ENCODE measurements around the gene OSBPL7.

OSBPL7 gene

GRCh38 chr17:47821424-47822391, at the start of gene OSBPL7:
Gene OSBPL7 (minus strand): TSS chr17:47821794. CDS start chr17:47820278, 1,516 bp downstream.
- DNase-seq (ENCODE audit: low spot score), result peak; percentile 31

- no peak for DNase-seq (ENCODE audit: low spot score)
These were observed 49.5 kb upstream of the OSBPL7 start for GRCh38 chr17:47871048-47871447.

GRCh38 chr17:47870056-47870455, 48.5 kb upstream of the OSBPL7 start:
- DNase-seq (ENCODE audit: low spot score), result no peak

- DNase-seq (ENCODE audit: low spot score), result no peak
These were observed 47.5 kb upstream of the OSBPL7 start for GRCh38 chr17:47869114-47869513.

- DNase-seq (ENCODE audit: low spot score), result no peak
These were observed 46.4 kb upstream of the OSBPL7 start for GRCh38 chr17:47867813-47868533.

- DNase-seq (ENCODE audit: low spot score), result no peak
These were observed 45.3 kb upstream of the OSBPL7 start for GRCh38 chr17:47866941-47867340.

GRCh38 chr17:47864791-47865216, 43.2 kb upstream of the OSBPL7 start:
- no peak for DNase-seq (ENCODE audit: low spot score)

GRCh38 chr17:47862621-47863440, 41.2 kb upstream of the OSBPL7 start:
- no peak for DNase-seq (ENCODE audit: low spot score)

DNA sequence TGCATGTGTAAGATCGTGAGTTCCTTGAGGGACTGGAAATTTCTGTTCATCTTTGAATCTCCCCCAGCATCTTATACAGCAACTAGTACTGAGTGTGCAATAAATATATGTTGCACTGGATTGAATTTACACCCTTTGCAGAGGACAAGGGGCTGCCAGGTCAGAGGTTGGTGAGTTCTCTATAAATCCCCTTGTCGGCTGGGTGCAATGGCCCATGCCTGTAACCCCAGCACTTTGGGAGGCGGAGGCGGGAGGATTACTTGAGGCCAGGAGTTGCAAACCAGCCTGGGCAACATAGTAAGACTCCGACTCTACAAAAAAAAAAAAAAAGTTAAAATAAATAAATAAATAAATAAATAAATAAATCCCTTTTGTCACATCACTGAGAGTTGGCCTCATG, 38.8 kb upstream of the OSBPL7 start:
- no peak for DNase-seq (ENCODE audit: low spot score)

DNA sequence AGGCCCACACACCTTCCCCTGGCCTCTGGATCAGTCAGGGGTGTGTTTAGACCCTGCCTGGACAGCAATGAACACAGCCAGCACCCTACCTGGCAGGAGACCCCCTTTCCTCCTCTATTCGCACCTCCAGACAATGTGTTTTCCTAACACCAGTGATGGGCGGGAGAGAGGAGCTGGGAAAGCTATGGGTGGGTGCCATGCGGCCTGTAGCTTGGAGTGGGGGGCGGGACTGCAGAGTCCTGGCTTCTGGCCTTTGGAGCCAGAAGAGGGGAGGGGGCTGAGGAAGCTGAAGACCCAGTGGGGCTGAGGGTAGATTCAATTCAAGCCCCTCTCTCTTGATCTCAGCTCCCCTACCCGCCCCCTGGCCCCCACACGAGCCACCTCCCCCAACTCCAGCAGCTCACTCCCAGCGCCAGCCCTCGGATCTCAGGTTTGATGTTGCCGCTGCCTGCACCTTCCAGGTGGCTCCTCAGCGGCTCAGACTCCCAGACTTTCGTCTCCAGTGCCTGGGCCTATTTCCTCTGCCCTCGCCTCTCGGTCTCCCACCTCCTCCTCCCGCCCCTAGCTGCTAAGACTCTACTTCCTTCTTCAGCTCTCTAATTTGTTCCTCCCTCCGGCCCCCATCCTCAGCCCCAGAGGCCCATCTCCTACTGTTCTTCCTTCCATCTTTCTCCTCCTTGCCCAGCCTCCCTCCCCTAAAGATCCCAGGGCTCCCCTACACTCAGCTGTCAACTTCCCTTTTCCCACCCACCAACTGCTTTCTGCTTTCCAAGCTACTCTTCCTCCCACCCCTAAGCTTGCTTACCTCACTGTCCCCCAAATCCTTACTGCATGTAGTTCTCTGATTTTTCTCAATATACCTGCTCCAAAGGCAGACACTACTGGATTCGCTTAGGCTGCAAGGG, 36.2 kb upstream of the OSBPL7 start:
- no peak for DNase-seq (ENCODE audit: low spot score)

GRCh38 chr17:47856830-47857229, 35.2 kb upstream of the OSBPL7 start:
- no peak for DNase-seq (ENCODE audit: low spot score)

- DNase-seq (ENCODE audit: low spot score), result no peak
These were observed 34.1 kb upstream of the OSBPL7 start for GRCh38 chr17:47855737-47856136.

DNA sequence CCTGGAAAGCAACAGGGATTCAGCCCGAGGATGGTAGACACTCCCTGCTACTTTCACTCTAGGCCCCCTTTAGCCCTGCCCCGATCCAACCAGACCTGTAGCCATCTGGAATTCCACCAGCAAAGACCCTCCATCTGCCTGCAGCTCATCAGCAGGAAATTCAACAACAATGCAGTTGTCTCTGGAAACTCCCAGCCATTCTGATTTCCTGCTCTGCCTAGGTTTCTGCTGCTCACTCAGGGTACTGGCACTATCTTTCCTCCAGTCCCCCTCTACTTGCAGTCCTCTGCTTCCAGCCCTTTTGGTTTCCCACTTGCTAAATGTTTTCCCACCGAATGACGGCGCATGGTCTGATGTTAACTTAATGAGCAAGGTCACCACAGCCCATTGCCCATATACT, 32.0 kb upstream of the OSBPL7 start:
- no peak for DNase-seq (ENCODE audit: low spot score)

- DNase-seq (ENCODE audit: low spot score), result no peak
These were observed 30.7 kb upstream of the OSBPL7 start for GRCh38 chr17:47852113-47852949.

GRCh38 chr17:47851764-47852112, 30.1 kb upstream of the OSBPL7 start:
- DNase-seq (ENCODE audit: low spot score), result no peak

DNA sequence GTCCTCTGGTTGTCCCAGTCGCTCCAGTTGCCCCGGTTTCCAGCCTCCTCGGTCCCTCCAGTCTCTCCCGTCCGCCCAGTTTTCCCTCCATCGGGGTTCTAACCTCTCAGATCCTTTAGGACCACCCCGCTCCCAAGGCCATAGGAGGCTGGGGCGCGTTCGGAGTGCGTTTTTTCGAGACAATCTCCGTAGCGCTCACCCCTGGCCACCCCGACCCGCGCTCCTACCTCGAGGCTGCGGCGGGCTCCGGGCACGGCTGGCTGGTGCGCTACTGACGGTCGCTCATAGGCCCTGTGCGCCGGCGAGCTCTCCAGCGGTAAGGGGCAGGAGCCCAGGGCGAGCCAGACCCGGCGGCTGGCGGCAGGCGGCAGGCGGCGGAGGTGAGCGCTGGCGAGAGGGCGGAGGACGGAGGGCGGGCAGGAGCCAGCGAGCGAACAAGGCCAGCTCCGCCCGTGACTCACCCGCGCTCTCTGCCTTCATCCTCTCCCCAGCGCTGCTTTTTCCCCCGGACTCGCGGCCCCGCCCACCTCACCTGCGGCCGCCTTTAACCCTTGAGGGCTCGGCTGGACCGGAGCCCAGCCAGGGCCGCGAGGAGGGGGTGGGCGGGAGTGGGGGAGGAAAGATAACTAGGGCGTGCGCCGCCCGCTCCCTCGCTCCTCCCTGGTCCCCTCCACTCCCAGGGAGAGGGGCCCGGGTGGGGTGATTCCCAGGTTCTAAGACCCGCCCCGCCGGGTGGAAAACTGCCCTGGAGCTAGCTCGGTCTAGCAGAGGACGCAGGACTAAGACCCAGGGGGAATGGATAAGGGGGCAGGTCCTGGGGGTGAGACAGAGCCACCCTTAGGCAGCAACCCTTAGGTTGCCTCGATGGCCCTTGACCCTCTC, 29.3 kb upstream of the OSBPL7 start, which contains the start of gene SP6:
TSS of gene SP6 (minus strand) at position 472 of the 882 bp plus-strand sequence. CDS start 2,734 bp downstream, outside the sequence.
- DNase-seq (ENCODE audit: low spot score), result no peak

DNA sequence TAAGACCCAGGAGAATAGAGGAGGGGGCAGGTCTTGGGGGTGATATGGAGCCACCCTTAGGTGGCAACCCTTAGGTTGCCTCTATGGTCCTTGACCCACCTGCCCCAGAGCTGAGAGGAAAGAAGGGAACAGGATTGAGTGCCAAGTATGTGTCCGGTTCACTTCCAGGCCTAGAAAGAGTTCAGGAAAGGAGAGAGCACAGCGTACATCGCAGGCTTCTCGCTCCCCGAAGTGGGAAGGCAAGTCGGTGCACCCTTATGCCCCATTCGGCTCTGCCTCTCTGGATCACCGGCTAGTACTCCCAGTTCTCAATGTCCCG, 28.7 kb upstream of the OSBPL7 start:
- DNase-seq (ENCODE audit: low spot score), result no peak

- DNase-seq (ENCODE audit: low spot score), result no peak
These were observed 26.6 kb upstream of the OSBPL7 start for GRCh38 chr17:47848198-47848513.

Data from hematopoietic multipotent progenitor cell treated with erythropoietin and hydrocortisone succinate and interleukin-3 and kit ligand, for 17 days (in vitro differentiated cells).